Stomach (tissue), 9 donors: ENCODE data around the gene JMJD7. TPM values are rescaled to one million over a fixed set of nuclear protein-coding genes. Genes with fewer than 3 reads are reported as not detected.

ENCODE experiments used
- DNase-seq, 2 donors: peaks; one replicate each; pipeline versions ENCODE4 v3.0.0 to v3.0.0-alpha.2; 2013 to 2019
- H3K27ac ChIP-seq, 5 donors: fragments of 200-600 bp in 4 of 5; sonication (generic) in 4 of 5; one replicate each; pipeline ENCODE4 v1.5.1; 2013 to 2019; ENCODE audit warnings: mild to moderate bottlenecking in 1 of 5, moderate library complexity in 1 of 5
- H3K27me3 ChIP-seq, 3 donors: fragments of 200-600 bp; sonication (generic); one replicate each; pipeline ENCODE4 v1.5.1; 2017 to 2019; ENCODE audit warnings: mixed run types in 1 of 3
- H3K36me3 ChIP-seq, 4 donors: fragments of 200-600 bp; sonication (generic); 1 replicate in 3 of 4; 2 replicates in 1 of 4; pipeline ENCODE4 v1.5.1; 2016 to 2019
- H3K4me1 ChIP-seq, 4 donors: fragments of 200-600 bp; sonication (generic); one replicate each; pipeline ENCODE4 v1.5.1; 2016 to 2019
- H3K4me3 ChIP-seq, 4 donors: fragments of 200-600 bp; sonication (generic) in 3 of 4; one replicate each; pipeline ENCODE4 v1.5.1; 2016 to 2019; ENCODE audit warnings: mild to moderate bottlenecking in 1 of 4
- H3K9me3 ChIP-seq, 4 donors: fragments of 200-600 bp; sonication (generic); one replicate each; pipeline ENCODE4 v1.5.1; 2016 to 2019
- EP300 ChIP-seq: sonication (generic); formaldehyde crosslinking; IDR thresholded peaks from one replicate; pipeline ENCODE4 v1.6.1; 2017; ENCODE audit warnings: antibody characterized with exemption
- POLR2A ChIP-seq, 4 donors: fragments of 450-650 bp; IDR thresholded peaks; one replicate each; pipeline ENCODE4 v1.6.1; 2016; ENCODE audit warnings: antibody characterized with exemption in 4 of 4, control low read depth in 2 of 4, mild to moderate bottlenecking in 1 of 4, moderate library complexity in 1 of 4
- POLR2AphosphoS5 ChIP-seq, 3 donors: sonication (generic); formaldehyde crosslinking; IDR thresholded peaks; one replicate each; pipeline ENCODE4 v1.6.1; 2016; ENCODE audit warnings: antibody characterized with exemption in 3 of 3
- WGBS, 5 donors: extraction: QIAGEN DNeasy Blood & Tissue Kit in 3 of 5; methylation state at CpG; one replicate each; pipeline versions ENCODE4 v1.1.5 to v1.1.7; 2013 to 2018; 5-methylcytosine and 5-hydroxymethylcytosine counted together
- intact Hi-C: fragments of 100-400 bp; cut with DNase I; formaldehyde crosslinking; loops from one replicate; pipeline ENCODE4 v1.15.1; 2023; ENCODE audit warnings: low total_unique reads
- polyA plus RNA-seq, 3 donors: library from polyadenylated mRNA; stranded (reverse); fragments of 200-250 nt; gene quantifications; one replicate each; pipeline ENCODE4 v1.2.3, GENCODE V29; 2013
- total RNA-seq, 5 donors: library from RNA; depleted of rRNA; stranded (reverse); fragments of >200 nt; gene quantifications; one replicate each; pipeline versions ENCODE4 v1.1.0 to v1.2.3, GENCODE V29; 2014 to 2016
- TF ChIP-seq, protein P1 (sequence below), 7 experiments: fragments of 450-650 bp in 4 of 7; fragments of 200-600 bp in 3 of 7; sonication (generic) in 3 of 7; IDR thresholded peaks; one replicate each; pipeline ENCODE4 v1.5.1; 2016 to 2019; ENCODE audit warnings: antibody characterized with exemption in 7 of 7, control low read depth in 2 of 7, mild to moderate bottlenecking in 1 of 7
- donor health status: healthy with polysubstance abuse.
- donor health status: Bipolar disorder and iron deficiency.
- donor health status: healthy.

JMJD7 gene
- total and polyA plus RNA-seq, 8 donors: 0.55 to 24.2 (median 10.0) TPM; not detected in 2

DNA sequence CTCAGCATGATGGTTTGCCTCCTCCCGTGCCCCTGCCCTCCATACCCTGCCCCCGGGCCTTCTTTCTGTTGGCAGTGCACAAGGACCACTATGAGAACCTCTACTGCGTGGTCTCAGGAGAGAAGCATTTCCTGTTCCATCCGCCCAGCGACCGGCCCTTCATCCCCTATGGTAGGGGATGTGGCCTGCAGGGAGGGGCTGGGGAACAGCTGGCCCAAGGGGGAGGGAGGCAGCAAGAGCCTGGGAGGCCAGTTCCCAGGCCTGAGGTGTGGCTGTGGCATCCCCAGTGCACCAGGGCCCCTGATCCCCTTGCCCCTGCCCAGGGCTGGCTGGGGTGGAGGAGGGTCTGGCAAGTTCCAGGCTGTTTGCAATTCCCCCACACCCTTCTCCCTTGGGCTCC, 8.2 kb downstream of the JMJD7 start:
- H3K9me3 ChIP-seq: no peaks in the 10 kb centered on the region
- WGBS, 5 donors: 73 to 85% (median 82%) methylated on average over 6 of the region's 6 CpGs
- no peak for DNase-seq
- no peak overlapping the region for H3K27ac ChIP-seq
- H3K27me3 ChIP-seq: no peaks in the 10 kb centered on the region
- no peak overlapping the region for H3K4me3 ChIP-seq
- H3K36me3 ChIP-seq: peaks cover 11 to 68% (median 56%) of the 10 kb centered on the region in 4 donors
- intact Hi-C loops: no loop called here
- H3K4me1 ChIP-seq: peaks cover 0 to 30% (median 18%) of the 10 kb centered on the region in 4 donors
- no peak for TF ChIP-seq POLR2AphosphoS5 (IDR thresholded peaks at IDR 0.05)
- TF ChIP-seq POLR2A (IDR thresholded peaks at IDR 0.05): no peak
- TF ChIP-seq EP300: no peak
- TF ChIP-seq, protein P1, sequence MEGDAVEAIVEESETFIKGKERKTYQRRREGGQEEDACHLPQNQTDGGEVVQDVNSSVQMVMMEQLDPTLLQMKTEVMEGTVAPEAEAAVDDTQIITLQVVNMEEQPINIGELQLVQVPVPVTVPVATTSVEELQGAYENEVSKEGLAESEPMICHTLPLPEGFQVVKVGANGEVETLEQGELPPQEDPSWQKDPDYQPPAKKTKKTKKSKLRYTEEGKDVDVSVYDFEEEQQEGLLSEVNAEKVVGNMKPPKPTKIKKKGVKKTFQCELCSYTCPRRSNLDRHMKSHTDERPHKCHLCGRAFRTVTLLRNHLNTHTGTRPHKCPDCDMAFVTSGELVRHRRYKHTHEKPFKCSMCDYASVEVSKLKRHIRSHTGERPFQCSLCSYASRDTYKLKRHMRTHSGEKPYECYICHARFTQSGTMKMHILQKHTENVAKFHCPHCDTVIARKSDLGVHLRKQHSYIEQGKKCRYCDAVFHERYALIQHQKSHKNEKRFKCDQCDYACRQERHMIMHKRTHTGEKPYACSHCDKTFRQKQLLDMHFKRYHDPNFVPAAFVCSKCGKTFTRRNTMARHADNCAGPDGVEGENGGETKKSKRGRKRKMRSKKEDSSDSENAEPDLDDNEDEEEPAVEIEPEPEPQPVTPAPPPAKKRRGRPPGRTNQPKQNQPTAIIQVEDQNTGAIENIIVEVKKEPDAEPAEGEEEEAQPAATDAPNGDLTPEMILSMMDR (IDR thresholded peaks at IDR 0.05): no peak

DNA sequence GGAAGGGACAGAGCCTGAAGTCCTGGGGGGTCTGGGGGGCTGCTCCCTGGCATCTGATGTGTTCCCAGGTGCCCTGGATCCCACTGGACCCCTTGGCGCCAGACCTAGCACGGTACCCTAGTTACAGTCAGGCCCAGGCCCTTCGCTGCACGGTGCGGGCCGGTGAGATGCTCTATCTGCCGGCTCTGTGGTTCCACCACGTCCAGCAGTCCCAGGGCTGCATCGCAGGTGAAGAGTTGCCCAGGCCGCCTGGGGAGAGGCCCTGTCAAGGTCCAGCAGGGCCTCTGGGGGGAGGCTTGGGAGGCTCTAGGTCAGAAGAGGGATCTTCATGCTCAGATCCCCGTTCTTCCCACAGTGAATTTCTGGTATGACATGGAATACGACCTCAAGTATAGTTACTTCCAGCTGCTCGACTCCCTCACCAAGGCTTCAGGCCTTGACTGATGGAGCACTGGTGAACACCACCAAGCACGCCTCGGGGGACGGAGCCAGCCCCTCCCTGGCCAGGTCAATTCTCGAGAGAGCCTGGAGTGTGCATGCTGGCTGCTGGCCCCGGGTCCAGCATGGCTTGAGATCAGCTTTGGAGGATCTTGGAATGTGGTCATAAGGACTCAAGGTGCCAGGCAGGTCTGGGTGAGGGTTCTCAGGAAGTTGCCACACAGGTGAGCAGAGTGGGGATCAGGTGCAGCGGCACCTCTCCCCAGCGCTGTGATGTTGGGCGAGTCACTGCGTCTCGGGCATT, 9.0 kb downstream of the JMJD7 start:
- no peaks in the 10 kb centered on the region for H3K27me3 ChIP-seq
- no peak overlapping the region for H3K27ac ChIP-seq

DNA sequence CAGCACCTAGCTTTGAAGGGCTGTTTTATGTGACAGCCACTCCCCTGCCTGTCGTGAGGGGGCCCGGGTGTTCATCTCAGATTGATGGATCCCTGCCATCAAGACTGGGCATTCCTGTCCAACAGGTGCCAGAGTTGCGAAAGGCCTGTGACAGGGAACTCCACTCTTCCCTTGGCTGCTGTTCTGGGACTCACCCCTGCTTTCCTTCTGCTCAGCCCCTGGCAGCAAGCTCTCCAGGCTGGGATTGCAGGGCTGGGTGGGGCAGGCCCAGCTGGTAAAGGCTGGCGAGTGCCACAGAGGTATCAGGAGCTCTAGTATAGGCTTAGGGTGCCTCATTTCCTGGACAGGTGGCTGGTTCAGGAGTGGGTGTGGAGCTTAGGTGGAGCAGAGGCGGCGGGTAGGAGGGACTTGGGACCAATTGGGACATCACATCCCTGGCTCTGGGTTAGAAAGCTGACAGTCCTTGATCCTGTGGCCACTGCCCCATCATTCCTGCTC, 10.6 kb downstream of the JMJD7 start, which contains the start of gene PLA2G4B:
PLA2G4B (plus strand) TSS at position 448 of the 498 bp plus-strand sequence. CDS start 67 bp downstream, outside the sequence.
- no peak within 1 kb of the TSS for H3K4me3 ChIP-seq
- peaks cover 16 to 73% (median 63%) of the 10 kb centered on the region in 4 donors for H3K36me3 ChIP-seq
- H3K27me3 ChIP-seq: no peaks in the 10 kb centered on the region
- H3K4me1 ChIP-seq: peaks cover 0 to 15% (median 11%) of the 10 kb centered on the region in 4 donors
- DNase-seq: peak; percentile 82 to 87
- H3K27ac ChIP-seq: peak within 1 kb of the TSS in 4 of 5 donors; percentile 10 to 27 (median 20)
- intact Hi-C loops: no loop called here
- 38 to 64% (median 47%) methylated on average over 5 to 6 of the region's 6 CpGs for WGBS, 5 donors
- H3K9me3 ChIP-seq: no peaks in the 10 kb centered on the region
- peak in 2 of 3 donors; percentile 13 to 38 for TF ChIP-seq POLR2AphosphoS5 (IDR thresholded peaks at IDR 0.05)
- TF ChIP-seq POLR2A (IDR thresholded peaks at IDR 0.05): no peak
- TF ChIP-seq, protein P1 (IDR thresholded peaks at IDR 0.05): no peak
- no peak for TF ChIP-seq EP300

More for the DNA sequence above, 9.0 kb downstream of the JMJD7 start:
- H3K4me3 ChIP-seq: no peak overlapping the region
- WGBS, 5 donors: 90 to 96% (median 93%) methylated on average over 6 to 23 of the region's 23 CpGs
- H3K36me3 ChIP-seq: peaks cover 12 to 68% (median 58%) of the 10 kb centered on the region in 4 donors
- no peaks in the 10 kb centered on the region for H3K9me3 ChIP-seq
- intact Hi-C loops: no loop called here
- peaks cover 0 to 26% (median 17%) of the 10 kb centered on the region in 4 donors for H3K4me1 ChIP-seq
- no peak for DNase-seq
- TF ChIP-seq, protein P1 (IDR thresholded peaks at IDR 0.05): no peak
- TF ChIP-seq EP300: no peak
- TF ChIP-seq POLR2A (IDR thresholded peaks at IDR 0.05): no peak
- no peak for TF ChIP-seq POLR2AphosphoS5 (IDR thresholded peaks at IDR 0.05)

DNA sequence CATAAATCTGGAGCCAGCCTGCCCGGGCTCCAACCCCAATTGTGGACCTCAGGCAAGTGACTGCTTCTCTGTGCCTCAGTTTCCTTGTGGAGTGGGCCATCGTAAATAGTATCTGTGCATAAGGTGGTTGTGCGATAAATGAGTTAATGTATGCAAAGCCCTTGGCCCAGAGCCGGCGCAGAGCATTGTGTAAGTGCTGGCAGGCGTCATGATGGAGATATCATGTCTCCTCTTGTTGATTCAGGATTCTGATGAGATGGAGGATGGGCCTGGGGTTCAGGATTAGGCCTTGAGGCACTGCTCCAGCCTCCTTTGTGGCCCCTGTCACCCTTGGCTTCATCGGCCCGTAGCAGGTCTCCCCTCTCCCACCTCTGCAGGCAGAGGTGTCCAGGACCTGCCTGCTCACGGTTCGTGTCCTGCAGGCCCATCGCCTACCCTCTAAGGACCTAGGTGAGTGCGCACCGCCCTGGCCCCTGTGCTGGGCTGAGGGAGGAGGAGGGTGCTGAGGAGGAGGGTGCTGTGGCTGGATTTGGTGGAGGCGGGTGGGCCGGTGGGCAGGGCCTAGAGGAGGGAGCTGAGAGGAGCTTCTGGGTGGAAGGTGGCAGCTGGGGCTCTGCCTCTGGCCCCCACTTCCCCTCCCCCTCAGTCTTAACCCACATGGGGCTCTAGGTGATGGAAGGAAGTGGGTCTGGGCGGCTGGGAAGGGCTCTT, 12.0 kb downstream of the JMJD7 start:
- peaks cover 24 to 79% (median 74%) of the 10 kb centered on the region in 4 donors for H3K36me3 ChIP-seq
- no peaks in the 10 kb centered on the region for H3K9me3 ChIP-seq
- DNase-seq: no peak
- intact Hi-C loops: no loop called here
- H3K27ac ChIP-seq: no peak overlapping the region
- WGBS, 5 donors: 90 to 97% (median 94%) methylated on average over 13 to 16 of the region's 16 CpGs
- TF ChIP-seq, protein P1 (IDR thresholded peaks at IDR 0.05): no peak
- TF ChIP-seq POLR2AphosphoS5 (IDR thresholded peaks at IDR 0.05): no peak
- peaks cover 0 to 15% (median 11%) of the 10 kb centered on the region in 4 donors for H3K4me1 ChIP-seq
- H3K27me3 ChIP-seq: no peaks in the 10 kb centered on the region
- no peak overlapping the region for H3K4me3 ChIP-seq
